Thoracic aorta (tissue), 2 donors: Measurements from ENCODE around the gene CSTF3. TPM values are rescaled to one million over a fixed set of nuclear protein-coding genes. Genes with fewer than 3 reads are reported as not detected.
"Not testable (repeated sequence)": the region's sequence is repeated elsewhere in the genome, so short reads cannot be mapped to it uniquely, and the experiment has no call there.

ENCODE experiments used
- ATAC-seq: fragments of 150-250 bp; one replicate; pipeline ENCODE4 v1.8.0; 2017; ENCODE audit warnings: low read depth; ENCODE audit not compliant: insufficient number of reproducible peaks, low FRiP score
- DNase-seq: peaks from one replicate; pipeline ENCODE4 v3.0.0-alpha.2; 2020; ENCODE audit warnings: low spot score
- H3K27ac ChIP-seq, 2 donors: fragments of 200-600 bp; sonication (generic); 1 replicate in 1 of 2; 2 replicates in 1 of 2; pipeline ENCODE4 v1.5.1; 2016; ENCODE audit warnings: mild to moderate bottlenecking in 2 of 2, moderate library complexity in 2 of 2
- H3K27me3 ChIP-seq: fragments of 200-600 bp; sonication (generic); replicated peaks from 2 replicates; pipeline ENCODE4 v1.6.0; 2016; ENCODE audit warnings: mild to moderate bottlenecking; ENCODE audit not compliant: insufficient read depth
- H3K36me3 ChIP-seq: fragments of 200-600 bp; sonication (generic); one replicate; pipeline ENCODE4 v1.5.1; 2016
- H3K4me1 ChIP-seq, 2 donors: fragments of 200-600 bp; sonication (generic); 1 replicate in 1 of 2; 2 replicates in 1 of 2; pipeline versions ENCODE4 v1.5.1 to v1.6.0; 2016; ENCODE audit warnings: low read depth in 2 of 2, mild to moderate bottlenecking in 1 of 2; ENCODE audit not compliant: control insufficient read depth in 1 of 2
- H3K4me3 ChIP-seq: fragments of 200-600 bp; sonication (generic); 2 replicates; pipeline ENCODE4 v1.5.1; 2016; ENCODE audit warnings: mild to moderate bottlenecking
- H3K9me3 ChIP-seq: fragments of 200-600 bp; sonication (generic); 2 replicates; pipeline ENCODE4 v1.5.1; 2016
- CTCF ChIP-seq: fragments of 200-600 bp; sonication (generic); IDR thresholded peaks from one replicate; pipeline ENCODE4 v1.5.1; 2019; ENCODE audit warnings: antibody characterized with exemption
- total RNA-seq, 2 donors: library from RNA; depleted of rRNA; stranded (reverse); fragments of >200 nt; gene quantifications; one replicate each; pipeline versions ENCODE4 v1.1.0 to v1.2.3, GENCODE V29; 2016

CSTF3 gene
- total RNA-seq, 2 donors from 2014 or later = 11.1 to 29.3 TPM

GRCh38 chr11:33160587-33160986 lies 693 bp downstream of the CSTF3 start:
- peaks cover 18 to 33% of the 10 kb centered on the region in 2 donors for H3K4me1 ChIP-seq
- no peaks in the 10 kb centered on the region for H3K36me3 ChIP-seq
- TF ChIP-seq CTCF = no peak
- no peak for DNase-seq
- peak overlapping the region in 1 of 2 donors; percentile 58 for H3K27ac ChIP-seq
- no peaks in the 10 kb centered on the region for H3K27me3 ChIP-seq
- no peaks in the 10 kb centered on the region for H3K9me3 ChIP-seq
- ATAC-seq = no peak
- peak overlapping the region; percentile 99 for H3K4me3 ChIP-seq

GRCh38 chr11:33160136-33160535 lies 1.1 kb downstream of the CSTF3 start:
- ATAC-seq (no peak), DNase-seq (no peak)
- Histone ChIP-seq H3K4me1 (peaks cover 18 to 33% of the 10 kb centered on the region in 2 donors), H3K27me3 (no peaks in the 10 kb centered on the region), H3K9me3 (no peaks in the 10 kb centered on the region), H3K36me3 (no peaks in the 10 kb centered on the region), H3K4me3 (peak overlapping the region; percentile 99), H3K27ac (no peak overlapping the region)
- no peak for TF ChIP-seq CTCF

GRCh38 chr11:33159378-33159867 lies 1.9 kb downstream of the CSTF3 start:
- H3K9me3 ChIP-seq, H3K27me3 ChIP-seq, ATAC-seq, H3K4me3 ChIP-seq, H3K27ac ChIP-seq, DNase-seq, H3K36me3 ChIP-seq: not testable (repeated sequence)
- H3K4me1 ChIP-seq = peaks cover 18 to 33% of the 10 kb centered on the region in 2 donors

- peaks cover 18 to 33% of the 10 kb centered on the region in 2 donors for H3K4me1 ChIP-seq
- H3K9me3 ChIP-seq = no peaks in the 10 kb centered on the region
- DNase-seq (no peak), ATAC-seq (no peak)
- no peak for TF ChIP-seq CTCF
- no peaks in the 10 kb centered on the region for H3K27me3 ChIP-seq
- no peak overlapping the region for H3K4me3 ChIP-seq
- no peak overlapping the region for H3K27ac ChIP-seq
- H3K36me3 ChIP-seq = no peaks in the 10 kb centered on the region
Measured at GRCh38 chr11:33158596-33159275, 2.5 kb downstream of the CSTF3 start.

- Histone ChIP-seq H3K4me3 (no peak overlapping the region), H3K27me3 (no peaks in the 10 kb centered on the region), H3K9me3 (no peaks in the 10 kb centered on the region), H3K36me3 (no peaks in the 10 kb centered on the region), H3K4me1 (peaks cover 18 to 33% of the 10 kb centered on the region in 2 donors), H3K27ac (no peak overlapping the region)
- no peak for ATAC-seq
- no peak for TF ChIP-seq CTCF
- DNase-seq = no peak
Measured at GRCh38 chr11:33157103-33158027, 3.9 kb downstream of the CSTF3 start.
